DOHH2 (cell line): ENCODE results near the gene PNPLA7.

Experiments used
- EZH2phosphoT487 ChIP-seq: fragments of 200-600 bp; sonication (generic); IDR thresholded peaks from 2 replicates; pipeline ENCODE4 v1.6.1; 2017; ENCODE audit warnings: borderline replicate concordance, mild to moderate bottlenecking, antibody characterized with exemption, low read length, moderate library complexity, mixed read lengths
- TF ChIP-seq, protein P1 (sequence below): fragments of 200-600 bp; sonication (generic); IDR thresholded peaks from one replicate; pipeline ENCODE4 v1.5.1; 2014; ENCODE audit warnings: antibody characterized with exemption, mild to moderate bottlenecking, low read depth, low read length; ENCODE audit not compliant: poor library complexity, severe bottlenecking

DNA sequence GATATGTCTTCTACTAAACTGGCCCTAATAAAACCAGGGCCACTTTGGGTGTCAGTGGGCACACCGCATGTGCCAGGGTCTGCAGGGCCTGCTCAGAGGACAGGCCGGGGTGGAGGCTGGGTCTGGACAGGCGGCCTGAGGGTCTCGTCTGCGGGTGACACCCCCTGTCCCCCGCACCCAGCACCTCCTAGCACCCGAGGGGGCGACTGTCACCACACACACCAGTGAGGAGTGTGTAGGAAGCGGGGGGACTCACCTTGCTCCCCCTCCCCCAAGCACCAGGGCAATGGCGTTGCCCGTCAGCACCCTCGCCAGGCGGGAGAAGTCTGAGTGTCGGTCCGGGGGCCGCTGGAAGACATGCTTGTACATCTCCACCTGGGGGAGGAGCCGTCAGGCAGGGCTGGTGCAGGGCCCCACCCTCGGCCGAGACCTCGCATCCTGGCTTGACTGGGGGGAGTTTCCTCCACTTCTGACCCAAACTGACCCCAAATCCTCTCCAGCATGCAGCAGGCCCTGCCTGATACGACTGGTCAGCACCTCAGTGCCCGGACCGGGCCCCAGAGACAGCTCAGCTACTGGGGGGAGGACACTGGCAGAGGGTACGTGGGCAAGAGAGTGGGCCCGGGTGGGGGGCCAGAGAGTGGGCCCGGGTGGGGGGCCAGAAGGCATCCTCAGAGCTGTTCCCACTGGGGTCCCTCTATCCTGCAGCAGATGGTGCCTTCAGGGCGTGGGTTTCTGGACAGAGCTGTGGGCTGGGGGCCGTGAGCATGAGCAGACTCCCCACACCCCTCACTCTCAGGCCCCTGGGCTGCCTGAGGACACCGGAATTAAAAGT is 72.2 kb downstream of the PNPLA7 start:
- TF ChIP-seq, protein P1, sequence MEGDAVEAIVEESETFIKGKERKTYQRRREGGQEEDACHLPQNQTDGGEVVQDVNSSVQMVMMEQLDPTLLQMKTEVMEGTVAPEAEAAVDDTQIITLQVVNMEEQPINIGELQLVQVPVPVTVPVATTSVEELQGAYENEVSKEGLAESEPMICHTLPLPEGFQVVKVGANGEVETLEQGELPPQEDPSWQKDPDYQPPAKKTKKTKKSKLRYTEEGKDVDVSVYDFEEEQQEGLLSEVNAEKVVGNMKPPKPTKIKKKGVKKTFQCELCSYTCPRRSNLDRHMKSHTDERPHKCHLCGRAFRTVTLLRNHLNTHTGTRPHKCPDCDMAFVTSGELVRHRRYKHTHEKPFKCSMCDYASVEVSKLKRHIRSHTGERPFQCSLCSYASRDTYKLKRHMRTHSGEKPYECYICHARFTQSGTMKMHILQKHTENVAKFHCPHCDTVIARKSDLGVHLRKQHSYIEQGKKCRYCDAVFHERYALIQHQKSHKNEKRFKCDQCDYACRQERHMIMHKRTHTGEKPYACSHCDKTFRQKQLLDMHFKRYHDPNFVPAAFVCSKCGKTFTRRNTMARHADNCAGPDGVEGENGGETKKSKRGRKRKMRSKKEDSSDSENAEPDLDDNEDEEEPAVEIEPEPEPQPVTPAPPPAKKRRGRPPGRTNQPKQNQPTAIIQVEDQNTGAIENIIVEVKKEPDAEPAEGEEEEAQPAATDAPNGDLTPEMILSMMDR, result no peak
- TF ChIP-seq EZH2phosphoT487, result no peak
